Measurements from ENCODE around the gene THSD4.

THSD4 gene

DNA sequence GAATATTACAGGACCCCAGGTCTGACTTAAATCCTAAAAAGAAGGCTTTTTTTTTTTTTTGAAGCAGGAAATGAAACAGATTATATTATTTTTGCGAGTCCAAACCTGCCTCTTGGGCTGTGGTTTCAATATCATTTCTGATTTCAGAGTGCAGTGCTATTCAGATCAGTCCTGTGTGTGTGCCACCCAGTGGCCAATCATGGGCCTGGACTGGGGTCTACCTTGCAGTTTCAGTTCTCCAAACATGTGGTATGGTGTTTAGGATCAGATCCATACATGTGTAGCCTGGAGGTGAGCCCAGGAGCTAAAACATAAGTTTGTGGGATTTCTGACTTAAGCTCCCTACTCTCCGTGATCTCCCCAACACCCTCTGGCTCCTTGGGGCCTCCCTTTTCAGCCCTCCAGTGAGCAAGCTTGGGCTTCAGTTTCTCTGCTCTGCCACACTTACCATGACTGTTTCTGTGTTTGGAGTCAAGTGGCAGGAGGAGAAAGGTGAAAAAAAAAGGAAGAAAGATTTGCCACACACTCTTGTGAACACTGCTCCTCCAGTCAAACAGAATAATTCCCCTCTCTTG is 12.1 kb upstream of the THSD4 start:
- no peak for DNase-seq

DNA sequence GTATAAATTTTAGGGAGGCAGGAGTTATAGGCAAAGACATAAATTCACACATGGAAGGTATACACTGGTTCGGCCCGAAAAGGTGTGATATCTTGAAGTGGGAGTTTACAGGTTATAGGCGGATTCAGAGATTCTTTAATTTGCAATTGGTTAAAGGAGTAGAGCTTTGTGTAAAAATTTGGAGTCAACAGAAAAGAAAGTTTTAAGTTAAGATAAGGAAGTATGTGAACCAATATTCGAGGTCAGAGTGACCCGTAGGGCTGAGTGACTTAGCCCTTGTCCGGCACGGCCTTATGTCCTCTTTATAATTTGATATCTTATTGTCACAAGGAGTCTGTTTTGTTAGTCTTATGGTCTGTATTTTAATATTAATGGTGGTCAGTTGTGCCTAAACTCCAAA is 10.6 kb upstream of the THSD4 start:
- no peak for DNase-seq

DNA sequence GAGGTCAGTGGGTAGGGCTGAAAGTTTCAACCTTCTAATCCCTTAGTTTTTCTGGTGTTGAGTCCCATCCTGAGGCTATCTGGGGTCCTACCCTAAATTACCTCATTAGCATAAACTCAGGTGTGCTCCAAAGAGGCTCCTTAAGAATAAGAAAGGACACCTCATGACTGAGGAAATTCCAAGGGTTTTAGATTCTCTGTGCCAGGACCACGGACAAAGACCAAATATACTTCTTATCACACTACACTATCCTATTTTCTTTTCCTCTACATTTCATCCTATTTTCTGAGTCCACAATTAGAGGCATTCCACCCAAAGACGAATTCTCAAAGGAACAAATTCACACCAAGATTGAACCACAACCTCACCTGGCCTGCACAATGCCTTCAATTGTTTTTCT is 9.8 kb upstream of the THSD4 start:
- DNase-seq: no peak

DNA sequence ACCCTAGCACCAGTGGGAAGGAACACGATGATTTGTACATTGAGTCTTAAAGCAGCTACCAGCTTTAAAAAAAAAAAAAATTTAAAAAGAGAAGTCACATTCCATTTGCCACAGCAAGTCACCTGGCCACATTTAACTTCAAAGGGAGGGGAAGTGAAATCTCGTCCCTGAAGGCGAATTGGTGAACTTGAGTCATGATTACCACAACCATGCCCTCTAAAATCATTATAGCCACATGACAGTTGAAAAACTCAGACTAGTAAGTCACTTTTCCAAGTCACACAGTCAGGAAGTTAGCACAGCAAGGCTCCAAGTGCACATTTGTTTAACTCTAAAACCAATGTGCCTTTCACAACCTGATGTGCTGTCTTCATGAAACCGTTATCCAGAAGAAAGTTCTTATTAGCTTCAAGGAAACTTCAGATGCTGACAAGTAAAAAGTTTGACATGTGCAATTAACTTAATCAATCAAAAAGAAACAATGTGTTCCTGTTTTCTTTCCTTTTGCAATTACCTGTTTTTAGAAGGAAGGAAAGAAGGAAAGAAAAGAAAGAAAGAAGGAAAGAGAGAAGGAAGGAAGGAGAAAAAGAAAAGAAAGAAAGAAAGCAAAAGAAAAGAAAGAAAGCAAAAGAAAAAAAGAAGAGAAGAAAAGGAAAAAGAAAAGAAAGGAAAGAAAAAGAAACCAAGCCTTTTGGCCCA is 8.3 kb upstream of the THSD4 start:
- DNase-seq: no peak

DNA sequence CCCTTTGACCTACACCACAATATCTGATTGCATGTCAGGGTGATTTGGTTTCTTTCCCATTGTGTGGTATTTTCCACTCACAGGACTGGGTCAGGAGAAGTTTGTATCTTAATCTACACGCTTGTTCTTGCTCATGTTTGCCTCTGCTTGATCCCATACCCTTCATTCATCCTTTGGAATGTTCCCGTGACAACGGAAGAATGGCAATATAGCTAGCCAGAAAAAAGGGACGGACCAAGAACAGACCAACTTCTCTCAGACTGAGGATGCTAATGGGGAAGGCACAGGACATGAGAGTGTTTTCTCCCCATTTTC is 7.8 kb upstream of the THSD4 start:
- DNase-seq: no peak

DNA sequence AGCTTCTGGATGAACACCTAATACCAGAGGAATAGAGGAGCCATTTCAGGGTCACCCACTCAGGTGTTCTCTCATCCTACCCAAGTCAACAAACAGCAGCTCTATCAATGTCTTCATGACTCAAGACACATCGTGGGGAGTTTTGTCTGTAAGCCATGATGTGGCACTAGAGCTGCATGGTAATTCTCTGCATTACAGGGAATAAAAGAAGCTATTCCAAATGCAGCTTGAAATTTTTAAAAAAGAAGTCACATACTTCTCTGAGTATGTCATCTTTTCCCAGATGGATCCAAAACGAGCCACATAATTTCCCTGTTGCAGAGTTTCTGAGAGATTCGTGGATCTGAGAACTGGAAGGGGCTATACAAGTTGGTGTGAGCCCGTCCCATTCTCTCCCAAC is 6.1 kb upstream of the THSD4 start:
- no peak for DNase-seq

DNA sequence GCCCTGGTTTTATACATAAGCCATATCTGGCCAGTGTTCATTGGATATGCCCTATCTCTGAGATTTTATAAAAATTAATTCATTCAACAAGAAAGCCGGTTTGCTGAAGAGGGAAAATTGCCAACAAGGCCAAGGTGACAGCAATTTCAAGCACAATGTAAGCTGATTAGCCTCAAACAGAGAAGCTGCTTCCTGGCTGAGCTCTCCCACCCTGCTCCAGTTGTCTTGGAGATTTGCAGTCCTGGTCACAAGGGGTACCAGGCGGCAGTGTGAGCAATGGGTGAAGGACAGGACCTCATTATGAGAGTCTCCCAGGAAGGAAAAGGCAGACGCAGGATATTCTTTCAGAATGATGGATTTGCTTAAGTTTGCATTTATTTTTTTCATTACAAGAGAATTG is 5.4 kb upstream of the THSD4 start:
- no peak for DNase-seq

DNA sequence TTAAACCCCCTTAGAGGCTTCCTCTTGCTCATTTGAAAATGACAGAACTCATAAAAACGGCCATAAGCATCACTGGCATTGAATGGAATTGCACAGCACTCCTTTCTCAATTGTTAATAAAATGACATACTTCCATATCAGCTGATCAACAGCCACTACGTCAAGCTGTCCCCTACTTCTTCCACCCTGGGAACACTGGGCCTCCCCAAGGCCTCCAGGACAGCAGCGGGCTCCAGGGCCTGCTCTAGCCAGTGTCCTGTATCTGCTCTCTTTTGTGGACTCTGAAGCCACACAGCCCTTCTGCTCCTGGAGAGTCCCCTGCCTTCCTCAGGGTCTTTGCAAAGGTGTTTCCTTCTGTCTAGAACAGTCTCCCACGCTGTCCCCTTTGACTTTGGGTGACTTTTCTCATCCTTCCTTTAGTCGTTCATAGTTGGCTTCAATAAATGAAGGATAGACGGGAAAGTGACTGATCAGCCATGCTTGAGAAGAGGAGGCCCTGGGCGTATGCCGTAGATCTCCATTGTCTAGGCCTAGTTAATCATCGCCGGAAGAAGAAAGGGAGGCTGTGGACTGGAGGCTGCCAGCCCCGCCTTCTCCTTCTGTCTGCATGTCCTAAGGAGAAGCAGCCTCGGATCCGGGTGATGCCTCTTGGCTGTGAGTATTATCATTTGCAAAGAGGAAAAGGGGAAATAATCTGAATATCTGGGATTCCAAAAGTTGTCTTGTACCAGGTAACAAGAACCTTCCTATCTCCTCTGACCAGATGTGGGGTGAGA is 4.7 kb upstream of the THSD4 start:
- DNase-seq: no peak

DNA sequence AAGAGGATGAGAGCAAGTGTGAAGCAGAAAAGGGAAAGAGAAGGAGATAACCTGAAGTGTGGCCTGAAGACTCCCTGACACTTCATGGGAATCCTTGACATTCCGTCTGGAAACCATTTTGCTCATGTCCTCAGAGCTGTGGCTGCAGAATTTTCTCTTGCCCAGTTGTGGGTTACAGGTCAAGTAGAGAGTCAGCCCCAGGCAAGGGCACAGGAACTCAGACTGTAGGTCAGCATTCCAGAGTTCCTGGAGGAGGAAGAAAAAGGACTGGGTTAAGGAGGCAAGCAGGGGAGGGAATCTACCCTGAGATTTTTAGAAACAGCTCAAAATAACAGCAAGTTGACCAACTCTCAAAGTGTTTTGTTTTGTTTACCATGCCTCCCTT is 4.1 kb upstream of the THSD4 start:
- no peak for DNase-seq

DNA sequence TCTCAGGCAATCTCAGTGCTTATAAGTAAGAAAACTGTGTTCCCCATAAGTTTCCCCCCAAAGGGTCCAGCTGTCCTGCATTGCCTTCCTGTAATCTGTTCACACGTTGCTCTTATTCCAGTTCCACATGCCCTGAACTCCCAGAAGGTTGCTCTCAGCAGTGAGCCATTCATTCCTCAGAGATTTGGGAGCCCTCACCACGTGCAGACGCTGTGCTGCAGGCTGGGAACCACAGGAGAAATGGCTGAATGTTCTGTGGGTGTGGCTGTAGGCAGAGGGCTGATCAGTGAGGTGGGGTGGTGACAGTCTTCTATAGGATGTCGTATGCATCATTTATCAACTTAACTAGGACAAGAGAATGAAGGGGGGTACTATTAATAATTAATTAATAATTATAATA is 3.3 kb upstream of the THSD4 start:
- DNase-seq: no peak

DNA sequence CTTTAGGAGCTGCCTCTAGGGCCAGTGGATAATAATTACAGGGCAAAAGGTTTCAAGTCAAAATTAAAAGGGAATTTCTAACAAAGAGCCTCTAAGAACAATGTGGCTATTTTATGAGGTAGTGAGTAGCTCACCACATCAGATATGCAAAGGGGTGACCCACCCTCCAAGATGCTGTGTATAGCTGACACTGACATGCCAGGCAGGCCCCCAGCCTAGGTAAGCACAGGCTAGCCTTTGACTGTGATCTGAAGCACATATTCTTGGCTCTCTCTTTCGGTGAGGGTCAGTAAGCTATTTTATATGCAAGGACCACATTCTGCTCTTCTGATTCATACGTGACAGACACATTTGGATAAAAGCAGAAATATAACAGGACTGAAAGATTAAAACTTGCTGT is 2.8 kb upstream of the THSD4 start:
- no peak for DNase-seq

DNA sequence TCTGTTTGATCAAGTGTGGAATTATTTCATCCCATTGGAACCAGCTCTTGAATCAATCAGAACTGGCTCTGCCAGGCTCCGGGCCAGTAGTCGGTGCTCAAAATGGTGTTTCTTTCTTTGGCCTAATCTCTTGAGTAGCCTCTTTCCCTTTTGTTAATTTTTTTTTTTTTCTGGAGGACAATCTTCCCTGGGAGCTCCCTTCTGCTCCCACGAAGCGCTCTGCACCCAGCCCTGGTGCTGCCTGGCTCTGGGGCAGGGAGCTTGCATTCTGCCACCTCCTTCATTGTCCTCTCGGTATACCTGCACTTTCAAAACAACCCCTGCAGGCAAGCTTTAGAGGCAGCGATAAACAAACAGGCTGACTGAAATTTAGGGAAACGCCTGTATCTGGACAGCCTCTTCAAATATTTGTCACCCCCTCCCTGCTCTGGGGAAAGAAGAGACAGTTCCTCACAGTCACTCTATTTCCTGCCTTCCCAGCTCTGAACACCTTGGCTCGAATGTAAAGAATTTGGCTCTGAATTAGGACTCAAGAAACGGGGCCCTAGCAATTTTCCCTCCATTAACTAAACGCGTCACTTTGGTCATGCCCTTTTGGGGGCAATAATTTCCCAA is 1.1 kb upstream of the THSD4 start:
- no peak for DNase-seq

DNA sequence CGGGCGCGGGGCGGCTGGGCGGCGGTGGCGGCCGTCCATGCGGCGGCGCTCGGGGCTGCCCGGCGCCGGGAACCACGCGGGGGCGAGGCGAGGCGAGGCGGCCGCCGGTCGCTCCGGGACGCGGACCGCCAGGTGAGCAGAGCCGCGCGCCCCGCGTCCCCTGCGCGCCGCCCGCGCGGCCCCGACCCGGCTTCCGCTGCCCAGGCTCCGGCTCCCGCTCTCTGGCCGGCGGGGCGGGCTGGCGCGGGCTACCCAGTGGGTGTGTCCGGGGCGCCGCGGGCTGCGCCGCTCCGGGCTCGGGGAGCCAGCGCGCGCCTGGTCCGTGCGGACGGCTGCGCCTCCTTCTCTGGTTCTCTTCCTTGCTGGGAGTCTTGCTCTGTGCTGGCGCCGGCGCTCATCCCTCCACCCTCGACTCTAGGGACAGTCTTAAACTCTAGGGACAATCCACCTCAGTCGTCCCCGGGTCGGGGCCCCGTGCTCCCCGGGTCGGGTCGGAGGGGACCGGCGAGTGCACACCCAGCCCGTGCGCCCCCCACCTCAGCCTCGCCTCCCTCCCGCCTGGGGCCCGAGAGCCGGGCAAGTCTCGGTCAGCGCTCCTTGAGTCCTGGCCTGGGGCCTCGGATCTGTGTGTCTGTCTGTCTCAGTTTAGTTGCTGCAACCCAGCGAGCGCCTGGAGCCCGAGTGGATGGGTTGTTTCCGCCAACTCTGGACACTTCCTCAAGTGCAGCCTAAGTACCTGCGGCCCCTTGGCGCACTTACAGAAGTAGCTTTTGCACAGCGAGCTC is 488 bp downstream of the THSD4 start:
- no peak for DNase-seq

DNA sequence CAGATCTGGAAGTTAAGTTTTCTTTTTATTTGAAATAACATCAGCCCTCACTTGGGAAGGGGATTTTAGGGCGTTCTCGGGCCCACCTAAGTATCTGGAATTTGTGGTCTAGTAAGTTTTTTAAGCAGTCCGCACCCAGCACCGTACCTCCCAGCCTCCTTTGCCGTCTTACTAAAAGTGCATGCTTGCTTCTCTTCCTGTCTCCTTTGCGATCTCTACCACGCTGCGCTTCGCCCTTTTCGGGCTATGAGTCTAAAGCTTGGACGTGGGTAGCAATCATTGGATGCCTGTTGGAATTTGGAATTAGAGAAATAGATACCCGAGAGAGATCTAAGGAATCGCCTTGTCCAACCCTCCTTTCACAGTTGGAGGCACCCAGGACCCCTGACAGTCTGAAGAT is 1.1 kb downstream of the THSD4 start:
- DNase-seq: no peak

DNA sequence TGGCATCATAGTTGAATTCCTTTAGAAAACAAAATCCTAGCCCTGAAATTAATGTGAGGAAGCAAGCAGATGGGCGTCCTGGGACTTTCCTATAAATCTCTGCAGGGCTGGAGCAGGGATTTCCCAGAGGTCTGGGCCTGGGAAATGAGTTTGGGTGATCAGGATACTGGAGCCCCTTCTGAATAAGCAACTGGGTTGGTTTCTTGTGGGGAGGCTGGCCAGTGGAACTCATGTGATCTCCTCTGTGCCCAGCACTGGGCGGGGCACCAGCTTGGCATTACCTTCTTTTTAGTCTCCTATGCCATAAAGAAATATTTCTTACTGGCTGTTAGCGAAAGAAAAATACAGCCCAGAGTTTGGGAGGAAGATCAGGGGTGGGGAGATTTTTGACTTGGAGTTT is 1.7 kb downstream of the THSD4 start:
- DNase-seq: no peak

DNA sequence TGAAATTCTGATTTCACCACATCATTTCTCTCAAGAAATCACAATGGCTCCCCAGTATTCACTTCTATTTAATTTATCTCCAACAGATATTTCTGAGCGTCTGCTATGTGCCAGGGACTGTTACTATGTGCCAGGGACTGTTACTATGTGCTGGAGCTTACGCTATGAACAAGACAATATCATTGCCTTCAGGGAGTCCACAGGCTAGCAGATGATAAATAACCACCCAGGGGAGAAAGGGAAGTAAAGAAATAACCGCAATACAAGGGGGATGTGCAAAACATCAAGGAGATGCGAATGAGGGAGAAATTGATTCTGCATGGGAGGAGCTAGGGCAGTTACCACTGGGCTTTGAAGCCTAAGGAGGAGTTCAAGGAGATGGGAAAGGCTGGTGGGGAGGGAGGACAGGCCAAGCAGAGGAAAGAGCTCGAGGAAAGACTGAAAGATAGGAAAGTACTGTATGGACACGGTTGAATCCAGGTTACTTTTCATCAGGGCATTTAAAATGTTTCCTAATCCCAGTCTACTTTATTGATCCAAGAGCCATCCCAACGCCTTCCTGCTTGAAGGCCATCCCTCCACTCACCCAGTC is 2.5 kb downstream of the THSD4 start:
- DNase-seq: no peak

DNA sequence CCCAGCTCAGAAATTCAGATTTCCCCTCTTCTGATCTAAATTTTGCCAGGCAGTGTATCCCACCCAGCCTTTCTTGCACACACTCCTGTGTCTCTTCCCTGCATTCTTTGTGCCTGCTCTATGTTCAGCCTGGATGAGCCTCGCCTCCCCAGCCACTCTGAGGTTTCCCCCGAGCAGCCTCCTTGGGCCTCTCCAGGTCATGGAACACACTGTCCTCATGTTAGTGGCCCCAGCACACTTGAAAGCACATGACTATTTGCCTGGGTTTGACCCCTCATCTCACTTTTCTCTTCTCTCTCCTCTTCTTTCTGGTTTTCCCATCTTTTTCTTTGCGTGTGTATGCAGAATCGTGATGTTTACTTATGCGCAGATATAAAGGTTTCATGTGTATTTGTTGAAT is 3.1 kb downstream of the THSD4 start:
- no peak for DNase-seq

DNA sequence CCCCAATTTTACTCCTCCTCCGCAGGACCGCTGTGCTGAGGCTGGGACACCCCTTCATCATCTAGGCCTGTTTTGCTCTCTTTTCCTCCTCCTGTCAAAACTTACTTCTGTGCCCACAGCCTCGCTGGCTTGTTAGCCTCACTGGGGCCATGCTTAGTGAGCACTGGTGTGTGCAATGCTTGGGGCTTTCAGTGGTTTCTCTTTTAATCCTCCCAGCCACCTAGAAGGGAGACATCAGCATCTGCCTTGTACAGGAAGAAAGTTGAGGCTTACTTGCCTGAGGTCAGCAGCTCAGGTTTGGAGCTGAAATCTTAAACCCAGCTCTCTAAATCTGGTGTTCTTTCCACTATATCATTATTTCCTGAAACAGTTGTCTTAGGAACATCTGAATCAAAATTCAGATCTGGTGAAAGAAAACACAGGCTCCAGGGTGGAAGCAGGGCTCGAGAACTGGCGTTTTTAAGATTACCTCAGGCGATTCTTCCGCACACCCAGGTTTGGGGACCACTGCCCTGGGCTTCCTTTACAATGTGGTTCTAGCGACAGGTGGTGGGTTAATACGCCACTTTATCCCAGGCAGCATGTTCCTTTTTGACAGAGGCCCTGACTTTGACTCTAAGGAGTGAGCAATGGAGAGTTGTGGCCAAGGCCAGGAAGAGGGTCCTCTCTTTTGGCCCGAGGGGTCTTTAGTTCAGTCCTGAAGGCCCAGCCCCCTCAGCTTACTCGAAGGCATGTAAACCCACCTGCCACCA is 3.8 kb downstream of the THSD4 start:
- no peak for DNase-seq

DNA sequence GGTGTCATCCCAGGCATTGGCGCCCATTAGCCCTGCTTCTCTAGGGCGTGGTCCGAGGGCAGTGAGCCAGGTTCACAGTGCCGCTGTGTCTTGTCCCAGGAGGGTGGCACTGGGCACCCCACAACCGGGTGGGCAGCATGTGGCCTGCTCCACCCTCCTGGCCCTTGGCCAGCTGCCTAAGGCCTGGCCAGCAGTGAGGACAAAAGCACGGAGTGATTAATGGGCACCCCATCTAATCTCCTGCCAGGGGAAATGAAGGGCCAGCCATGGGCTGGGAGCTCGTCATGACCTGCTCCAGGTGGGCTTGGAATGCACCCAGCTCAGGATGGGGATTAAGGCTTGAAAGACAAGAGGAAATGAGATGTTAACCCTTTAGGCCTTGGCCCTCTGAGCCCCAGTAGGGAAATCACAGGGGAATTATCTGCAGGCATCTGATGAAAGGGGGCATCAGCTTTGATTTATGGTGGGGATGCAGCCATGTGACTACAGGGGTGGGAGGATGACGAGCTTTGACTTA is 5.2 kb downstream of the THSD4 start:
- DNase-seq: no peak

DNA sequence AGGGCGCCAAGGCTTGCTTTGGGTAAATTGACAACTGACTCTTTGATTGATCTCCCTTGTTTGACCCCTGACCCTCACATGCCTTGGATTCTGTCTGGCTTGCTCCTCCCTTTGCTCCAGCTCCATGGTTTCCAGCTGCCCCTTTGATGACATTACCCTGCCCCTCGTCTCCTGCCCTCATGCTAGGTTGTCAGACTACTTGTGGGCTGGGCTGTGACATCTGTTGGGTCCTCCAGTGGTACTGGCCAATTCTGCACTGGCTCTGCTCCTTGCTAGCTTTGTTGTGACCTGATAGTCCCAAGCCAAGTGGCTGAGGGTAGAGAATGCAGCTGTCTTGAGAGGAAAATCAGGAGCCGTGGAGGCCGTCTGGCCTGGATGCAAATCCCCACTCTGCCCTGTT is 6.2 kb downstream of the THSD4 start:
- DNase-seq: no peak

DNA sequence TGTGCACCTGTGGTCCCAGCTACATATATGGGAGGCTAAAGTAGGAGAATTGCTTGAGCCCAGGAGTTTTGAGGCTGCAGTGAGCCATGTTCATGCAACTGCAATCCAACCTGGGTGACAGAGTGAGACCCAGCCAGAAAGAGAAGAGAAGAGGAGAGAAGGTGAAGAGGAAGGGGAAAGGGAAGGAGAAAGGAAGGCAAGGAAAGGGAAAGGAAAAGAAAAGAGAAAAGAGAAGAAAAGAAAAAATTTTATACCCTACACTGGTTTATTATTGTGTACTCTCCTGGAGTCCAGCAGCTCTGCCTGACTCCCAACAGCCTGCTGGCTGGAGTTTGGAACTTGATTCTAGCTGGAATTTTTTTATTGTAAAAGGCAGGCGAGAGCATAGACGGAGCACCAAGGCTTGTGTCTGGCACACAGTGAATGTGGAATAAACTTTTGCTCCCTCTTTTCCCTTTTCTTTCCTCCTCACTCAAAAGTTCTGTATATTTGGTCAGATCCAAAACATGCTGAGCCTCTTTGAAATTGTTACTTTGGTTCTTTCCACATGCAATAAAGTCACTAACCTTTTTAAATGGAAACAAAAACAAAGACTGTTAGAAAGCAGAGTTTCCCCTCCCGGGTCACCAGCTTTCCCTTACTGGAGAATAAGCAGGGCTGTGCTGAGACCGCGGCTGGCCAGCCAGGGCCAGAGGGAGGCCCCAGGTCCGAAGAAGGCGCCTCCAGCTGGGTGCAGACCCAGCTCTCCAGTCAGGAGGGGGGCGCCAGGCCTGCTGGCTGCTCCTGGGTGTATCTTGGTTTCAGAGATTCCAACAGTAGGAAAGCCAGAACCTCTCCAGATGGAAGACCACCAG is 9.9 kb downstream of the THSD4 start:
- no peak for DNase-seq

All from bone marrow (tissue), 2 donors.